ENCODE data around the gene PRMT9.

The PRMT9 gene

GRCh38 chr4:147620315-147620714 lies 63.6 kb downstream of the PRMT9 start:
- no peak for DNase-seq (ENCODE audit: low read depth in 2 of 3, low spot score in 1 of 3)

GRCh38 chr4:147617841-147618691 lies 65.9 kb downstream of the PRMT9 start:
- DNase-seq (ENCODE audit: low read depth in 2 of 3, low spot score in 1 of 3) = no peak

- DNase-seq (ENCODE audit: low read depth in 2 of 3, low spot score in 1 of 3) = peak; percentile 97 to 99 (median 98)
These were observed 66.7 kb downstream of the PRMT9 start, which contains the start of gene TMEM184C for GRCh38 chr4:147617173-147617840. TMEM184C (plus strand) TSS chr4:147617397; CDS start chr4:147617957, 560 bp downstream.

- DNase-seq (ENCODE audit: low read depth in 2 of 3, low spot score in 1 of 3) = no peak
These were observed 67.2 kb downstream of the PRMT9 start for GRCh38 chr4:147616849-147617172.

- no peak for DNase-seq (ENCODE audit: low read depth in 2 of 3, low spot score in 1 of 3)
These were observed 73.3 kb downstream of the PRMT9 start for GRCh38 chr4:147610686-147611085.

GRCh38 chr4:147607471-147607870 lies 76.5 kb downstream of the PRMT9 start:
- no peak for DNase-seq (ENCODE audit: low read depth in 2 of 3, low spot score in 1 of 3)

- no peak for DNase-seq (ENCODE audit: low read depth in 2 of 3, low spot score in 1 of 3)
These were observed 78.5 kb downstream of the PRMT9 start for GRCh38 chr4:147605499-147605898.

- DNase-seq (ENCODE audit: low read depth in 2 of 3, low spot score in 1 of 3) = no peak
These were observed 84.2 kb downstream of the PRMT9 start for GRCh38 chr4:147599769-147600168.

GRCh38 chr4:147599206-147599605 lies 84.8 kb downstream of the PRMT9 start:
- DNase-seq (ENCODE audit: low read depth in 2 of 3, low spot score in 1 of 3) = no peak

GRCh38 chr4:147597561-147597960 lies 86.4 kb downstream of the PRMT9 start:
- DNase-seq (ENCODE audit: low read depth in 2 of 3, low spot score in 1 of 3) = no peak

GRCh38 chr4:147596981-147597380 lies 87.0 kb downstream of the PRMT9 start:
- no peak for DNase-seq (ENCODE audit: low read depth in 2 of 3, low spot score in 1 of 3)

GRCh38 chr4:147596377-147596776 lies 87.6 kb downstream of the PRMT9 start:
- DNase-seq (ENCODE audit: low read depth in 2 of 3, low spot score in 1 of 3) = no peak

- DNase-seq (ENCODE audit: low read depth in 2 of 3, low spot score in 1 of 3) = no peak
These were observed 89.4 kb downstream of the PRMT9 start for GRCh38 chr4:147594578-147594977.

GRCh38 chr4:147594107-147594506 lies 89.9 kb downstream of the PRMT9 start:
- no peak for DNase-seq (ENCODE audit: low read depth in 2 of 3, low spot score in 1 of 3)

- no peak for DNase-seq (ENCODE audit: low read depth in 2 of 3, low spot score in 1 of 3)
These were observed 92.9 kb downstream of the PRMT9 start for GRCh38 chr4:147591106-147591505.

GRCh38 chr4:147590249-147590920 lies 93.6 kb downstream of the PRMT9 start:
- DNase-seq (ENCODE audit: low read depth in 2 of 3, low spot score in 1 of 3) = peak; percentile 12 to 48 (median 34)

- no peak for DNase-seq (ENCODE audit: low read depth in 2 of 3, low spot score in 1 of 3)
These were observed 94.4 kb downstream of the PRMT9 start for GRCh38 chr4:147589586-147589985.
